ENCODE measurements around the gene RYR1. TPM values are rescaled to one million over a fixed set of nuclear protein-coding genes. Genes with fewer than 3 reads are reported as not detected.
A peak's percentile ranks its signal among the peaks of the same experiment; 100 is the strongest.

The RYR1 gene
- polyA plus RNA-seq (ENCODE audit: low read depth in 6 of 6) = under 1 TPM in 3 of 6 donors, not detected in 3; 0.01 to 0.04 (median 0.03) TPM

DNA sequence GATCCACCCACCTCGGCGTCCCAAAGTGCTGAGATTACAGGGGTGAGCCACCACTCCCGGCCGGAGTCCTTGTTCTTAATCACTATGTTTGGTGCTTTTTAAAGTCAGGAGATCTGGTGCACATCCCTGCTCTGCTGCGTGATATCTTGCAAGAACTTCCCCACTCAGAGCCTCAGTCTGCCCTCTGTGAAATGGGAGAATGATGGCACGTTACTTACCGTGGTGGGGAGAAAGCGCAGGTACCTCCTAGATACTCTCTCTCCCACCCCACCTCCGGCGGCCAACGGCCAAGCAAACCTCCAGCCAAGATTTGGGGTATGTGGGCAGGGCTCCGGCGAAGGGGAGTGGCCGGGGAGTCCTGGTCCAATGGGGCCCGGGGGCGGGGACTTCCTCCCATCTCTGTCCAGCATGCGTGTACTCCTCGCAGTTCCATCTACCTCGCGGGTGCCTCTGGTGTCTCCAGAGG is at the start of gene RYR1:
TSS of gene RYR1 (plus strand) at position 424 of the 466 bp plus-strand sequence. CDS start 139 bp downstream, outside the sequence.
- H3K4me3 Mint-ChIP-seq = peak within 1 kb of the TSS in 4 of 8 donors; percentile 13 to 82 (median 53)
- DNase-seq (no peak), ATAC-seq (ENCODE audit: low read depth in 2 of 2) (peak; percentile 75 to 81)
- peaks cover 4 to 45% (median 29%) of the 10 kb centered on the region in 3 donors for H3K27me3 Mint-ChIP-seq
- peaks cover 0 to 2% (median 0%) of the 10 kb centered on the region in 7 donors for H3K9me3 Mint-ChIP-seq
- H3K36me3 Mint-ChIP-seq = no peaks in the 10 kb centered on the region
- peaks cover 7 to 10% (median 8%) of the 10 kb centered on the region in 3 donors for H3K4me1 Mint-ChIP-seq
- H3K27ac Mint-ChIP-seq = peak within 1 kb of the TSS in 2 of 6 donors; percentile 3 to 78

DNA sequence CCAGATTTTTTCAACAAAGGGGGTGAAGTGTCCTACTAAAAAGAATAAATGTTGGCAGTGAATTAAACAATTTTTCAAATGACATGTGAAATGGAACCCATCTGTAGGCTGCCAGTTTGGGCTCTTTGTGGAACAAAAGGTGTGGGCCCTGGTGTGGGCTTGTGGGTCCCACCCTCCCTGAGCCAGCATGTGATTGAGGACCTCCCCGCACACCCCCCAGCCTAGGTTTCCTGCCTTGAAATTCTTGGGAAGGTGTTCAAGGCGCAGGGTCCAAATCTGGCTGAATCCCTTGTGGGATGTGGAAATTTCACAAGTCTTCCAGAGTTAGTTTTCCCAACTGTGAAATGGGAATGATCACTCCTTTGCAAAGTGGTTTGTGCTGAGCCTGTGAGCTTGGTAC is 49.7 kb upstream of the RYR1 start:
- peaks cover 0 to 3% (median 0%) of the 10 kb centered on the region in 7 donors for H3K9me3 Mint-ChIP-seq
- no peak overlapping the region for H3K27ac Mint-ChIP-seq
- ATAC-seq (ENCODE audit: low read depth in 2 of 2) (no peak), DNase-seq (no peak)
- peaks cover 20 to 26% (median 20%) of the 10 kb centered on the region in 3 donors for H3K4me1 Mint-ChIP-seq
- peaks cover 22 to 57% of the 10 kb centered on the region in 2 donors for H3K36me3 Mint-ChIP-seq
- H3K4me3 Mint-ChIP-seq = peak overlapping the region in 1 of 8 donors; percentile 62
- peaks cover 10 to 31% (median 14%) of the 10 kb centered on the region in 3 donors for H3K27me3 Mint-ChIP-seq

DNA sequence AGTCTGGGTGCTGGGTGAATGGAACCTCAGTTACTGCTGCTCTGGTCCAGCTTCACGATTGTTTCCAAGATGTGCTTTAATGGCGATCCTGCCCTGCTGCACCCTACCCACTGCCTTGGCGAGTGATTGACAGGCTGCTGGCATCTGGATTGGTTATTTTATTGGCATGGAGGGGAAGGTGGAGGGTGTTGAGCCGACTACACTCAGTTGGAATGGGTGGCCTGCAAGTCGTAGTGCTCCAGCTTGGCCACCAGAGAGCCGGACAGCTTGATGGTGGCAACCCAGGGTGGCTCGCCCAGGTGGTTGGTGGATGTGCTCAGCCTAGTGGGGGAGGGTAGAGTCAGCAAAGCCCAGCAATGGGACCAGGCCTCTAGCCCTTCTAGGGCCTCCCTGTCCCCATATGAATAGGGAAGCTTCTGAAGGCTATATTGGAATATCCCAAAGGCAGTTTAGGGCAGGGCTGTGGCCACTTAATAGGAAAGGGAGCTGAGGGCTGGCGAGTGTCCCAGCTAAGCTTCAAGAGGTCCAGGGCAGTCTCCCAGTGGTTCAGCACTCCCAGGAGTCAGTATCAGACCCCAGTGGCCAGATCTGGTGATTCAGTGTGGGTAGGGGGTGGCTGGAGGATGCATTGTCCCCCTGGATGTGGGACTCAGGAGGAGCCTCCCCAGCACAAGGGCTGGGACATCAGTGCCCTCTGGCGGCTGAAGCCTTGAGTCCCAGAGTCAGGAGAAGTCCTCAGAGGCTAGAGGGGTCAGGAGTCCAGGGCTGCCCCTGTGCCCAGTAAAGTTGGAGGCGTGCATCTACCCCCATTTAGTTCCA is 49.1 kb upstream of the RYR1 start:
- peaks cover 10 to 31% (median 14%) of the 10 kb centered on the region in 3 donors for H3K27me3 Mint-ChIP-seq
- peak overlapping the region in 4 of 8 donors; percentile 32 to 66 (median 44) for H3K4me3 Mint-ChIP-seq
- ATAC-seq (ENCODE audit: low read depth in 2 of 2) = no peak
- H3K9me3 Mint-ChIP-seq = peaks cover 0 to 3% (median 0%) of the 10 kb centered on the region in 7 donors
- peaks cover 16 to 53% of the 10 kb centered on the region in 2 donors for H3K36me3 Mint-ChIP-seq
- H3K27ac Mint-ChIP-seq = peak overlapping the region in 1 of 6 donors; percentile 11
- DNase-seq = no peak
- peaks cover 17 to 26% (median 18%) of the 10 kb centered on the region in 3 donors for H3K4me1 Mint-ChIP-seq

DNA sequence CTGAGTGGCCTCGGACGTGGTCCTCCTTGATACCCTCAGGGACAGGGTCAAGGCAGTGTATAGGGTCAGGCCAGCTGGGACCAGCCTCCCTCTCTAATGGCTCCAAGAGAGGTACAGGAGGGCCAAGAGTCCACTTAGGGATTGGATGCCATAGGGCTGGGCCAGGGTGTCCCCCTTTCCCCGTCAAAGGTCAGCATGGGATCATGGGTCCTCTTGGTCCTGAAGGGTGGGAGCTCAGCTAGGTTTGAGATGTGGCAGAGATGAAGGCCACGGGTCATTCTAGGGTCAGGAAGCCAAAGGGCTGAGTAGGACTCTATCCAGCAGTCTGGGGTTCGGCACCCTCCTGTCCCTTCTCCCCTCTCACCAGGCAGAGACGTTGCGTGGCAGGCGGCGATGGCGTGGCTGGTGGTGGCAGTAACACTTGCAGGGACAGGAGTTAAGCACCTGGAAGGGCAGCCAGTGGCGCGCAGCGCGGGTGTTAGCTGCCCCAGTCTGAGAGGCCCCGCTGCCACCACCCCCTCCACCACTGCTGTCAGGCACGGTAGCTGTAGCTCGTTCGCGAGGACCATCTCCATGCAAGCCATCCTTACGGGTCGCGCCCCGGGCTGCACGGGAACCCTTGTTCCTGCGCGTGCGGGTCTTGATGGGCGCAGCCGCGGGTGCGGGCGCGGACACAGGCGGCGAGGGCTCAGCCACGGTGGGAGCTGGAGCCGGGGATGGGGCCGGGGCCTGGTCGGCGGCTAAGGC is 48.3 kb upstream of the RYR1 start:
- ATAC-seq (ENCODE audit: low read depth in 2 of 2) = no peak
- no peak for DNase-seq
- Mint-ChIP-seq H3K4me1 (peaks cover 14 to 26% (median 15%) of the 10 kb centered on the region in 3 donors), H3K27ac (peak overlapping the region in 1 of 6 donors; percentile 11), H3K4me3 (peak overlapping the region in 4 of 8 donors; percentile 32 to 37 (median 34)), H3K36me3 (peaks cover 14 to 46% of the 10 kb centered on the region in 2 donors), H3K9me3 (peaks cover 0 to 3% (median 0%) of the 10 kb centered on the region in 7 donors), H3K27me3 (peaks cover 15 to 37% (median 22%) of the 10 kb centered on the region in 3 donors)

DNA sequence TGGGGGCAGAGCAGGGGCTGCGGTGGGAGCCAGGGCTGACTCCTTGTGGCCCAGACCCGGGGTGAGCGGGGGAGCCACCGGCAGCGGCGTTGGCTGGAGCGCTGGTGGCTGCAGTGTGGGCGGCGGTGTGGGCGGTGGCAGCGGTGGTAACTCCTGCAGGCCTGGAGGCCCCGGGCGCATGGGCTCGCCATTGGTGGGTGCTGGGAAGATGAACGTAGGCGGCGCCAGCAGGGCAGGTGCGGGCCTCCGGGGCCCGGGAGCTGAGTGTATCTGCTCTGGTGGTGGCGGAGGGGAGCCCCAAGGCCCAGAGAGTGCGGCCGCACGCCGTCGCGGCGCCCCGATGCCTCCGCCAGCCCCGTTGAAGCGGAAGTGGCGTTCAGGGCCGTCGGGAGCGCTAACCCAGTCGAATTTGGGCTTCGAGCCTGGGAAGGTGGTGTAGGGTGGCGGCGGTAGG is 47.7 kb upstream of the RYR1 start:
- no peak for ATAC-seq (ENCODE audit: low read depth in 2 of 2)
- peak overlapping the region in 3 of 8 donors; percentile 15 to 82 (median 55) for H3K4me3 Mint-ChIP-seq
- no peak for DNase-seq
- no peak overlapping the region for H3K27ac Mint-ChIP-seq
- peaks cover 13 to 25% (median 14%) of the 10 kb centered on the region in 3 donors for H3K4me1 Mint-ChIP-seq
- peaks cover 14 to 41% of the 10 kb centered on the region in 2 donors for H3K36me3 Mint-ChIP-seq
- H3K9me3 Mint-ChIP-seq = peaks cover 0 to 3% (median 0%) of the 10 kb centered on the region in 7 donors
- peaks cover 18 to 37% (median 27%) of the 10 kb centered on the region in 3 donors for H3K27me3 Mint-ChIP-seq

DNA sequence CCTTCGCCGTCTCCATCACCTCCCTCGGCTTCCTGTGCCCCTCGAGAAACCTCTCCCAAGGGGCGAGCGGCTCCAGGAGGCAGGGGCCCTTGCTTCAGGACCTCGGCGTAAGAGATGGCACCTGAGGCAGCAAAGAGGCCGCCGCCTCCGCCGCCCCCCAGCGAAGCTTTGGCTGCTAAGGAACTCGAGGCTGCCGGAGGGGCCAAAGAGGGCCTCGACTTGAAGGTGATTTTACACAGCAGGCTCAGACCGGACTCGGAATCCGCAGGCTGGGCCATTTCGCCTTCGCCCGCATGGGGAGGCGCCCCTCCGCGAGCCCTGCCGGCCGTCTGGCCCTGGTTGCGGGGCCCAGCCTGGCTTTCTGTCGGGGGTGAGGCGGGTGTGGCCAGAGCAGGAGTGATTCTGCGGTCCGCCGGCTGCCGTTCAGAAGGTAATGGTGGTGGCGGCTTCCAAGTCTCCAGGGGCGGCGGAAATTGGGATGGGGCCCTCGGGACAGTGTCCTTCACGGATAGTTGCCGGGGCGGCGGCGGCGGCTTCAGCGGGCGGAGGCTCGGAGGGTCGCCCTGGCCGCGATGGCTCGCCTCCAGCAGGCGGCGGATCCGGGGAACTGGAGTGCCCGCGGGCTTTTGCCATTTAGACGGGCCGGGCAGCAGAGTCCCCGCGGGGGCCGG is 47.1 kb upstream of the RYR1 start:
- peaks cover 24 to 43% (median 32%) of the 10 kb centered on the region in 3 donors for H3K27me3 Mint-ChIP-seq
- peak overlapping the region in 1 of 6 donors; percentile 33 for H3K27ac Mint-ChIP-seq
- H3K36me3 Mint-ChIP-seq = peaks cover 13 to 37% of the 10 kb centered on the region in 2 donors
- peaks cover 0 to 3% (median 0%) of the 10 kb centered on the region in 7 donors for H3K9me3 Mint-ChIP-seq
- DNase-seq (no peak), ATAC-seq (ENCODE audit: low read depth in 2 of 2) (no peak)
- H3K4me1 Mint-ChIP-seq = peaks cover 13 to 25% (median 14%) of the 10 kb centered on the region in 3 donors
- H3K4me3 Mint-ChIP-seq = peak overlapping the region in 5 of 8 donors; percentile 34 to 85 (median 63)

DNA sequence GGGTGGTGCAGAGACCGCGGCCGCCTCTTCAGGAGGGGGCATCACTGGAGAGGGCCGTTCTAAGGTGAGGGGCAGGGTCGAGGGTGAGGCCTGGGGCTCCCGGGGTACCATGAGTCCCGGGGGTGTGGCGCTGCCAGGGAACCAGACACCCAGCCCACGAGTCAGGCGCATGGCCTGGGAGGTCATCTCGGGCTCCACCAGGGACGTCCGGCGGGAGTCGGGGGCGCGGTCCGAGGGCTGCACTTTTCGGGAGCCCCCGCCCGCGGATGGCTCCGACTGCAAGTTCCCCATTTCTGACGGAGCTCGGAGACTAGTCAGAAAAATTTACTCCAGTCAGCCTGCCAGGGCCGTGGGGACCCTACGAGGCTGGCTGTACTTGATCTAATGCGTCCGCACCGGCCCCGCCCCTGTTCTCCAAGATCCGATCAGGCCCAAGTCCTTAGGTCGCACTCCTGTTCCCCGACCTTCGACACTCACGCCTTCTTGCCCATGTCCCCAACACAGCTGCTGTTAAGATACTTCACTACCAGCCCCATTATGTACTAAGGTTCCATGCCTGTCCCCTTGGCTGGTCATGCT is 46.4 kb upstream of the RYR1 start:
- Mint-ChIP-seq H3K27me3 (peaks cover 26 to 46% (median 32%) of the 10 kb centered on the region in 3 donors), H3K4me1 (peaks cover 13 to 25% (median 14%) of the 10 kb centered on the region in 3 donors)
- peak; percentile 26 to 32 for ATAC-seq (ENCODE audit: low read depth in 2 of 2)

DNA sequence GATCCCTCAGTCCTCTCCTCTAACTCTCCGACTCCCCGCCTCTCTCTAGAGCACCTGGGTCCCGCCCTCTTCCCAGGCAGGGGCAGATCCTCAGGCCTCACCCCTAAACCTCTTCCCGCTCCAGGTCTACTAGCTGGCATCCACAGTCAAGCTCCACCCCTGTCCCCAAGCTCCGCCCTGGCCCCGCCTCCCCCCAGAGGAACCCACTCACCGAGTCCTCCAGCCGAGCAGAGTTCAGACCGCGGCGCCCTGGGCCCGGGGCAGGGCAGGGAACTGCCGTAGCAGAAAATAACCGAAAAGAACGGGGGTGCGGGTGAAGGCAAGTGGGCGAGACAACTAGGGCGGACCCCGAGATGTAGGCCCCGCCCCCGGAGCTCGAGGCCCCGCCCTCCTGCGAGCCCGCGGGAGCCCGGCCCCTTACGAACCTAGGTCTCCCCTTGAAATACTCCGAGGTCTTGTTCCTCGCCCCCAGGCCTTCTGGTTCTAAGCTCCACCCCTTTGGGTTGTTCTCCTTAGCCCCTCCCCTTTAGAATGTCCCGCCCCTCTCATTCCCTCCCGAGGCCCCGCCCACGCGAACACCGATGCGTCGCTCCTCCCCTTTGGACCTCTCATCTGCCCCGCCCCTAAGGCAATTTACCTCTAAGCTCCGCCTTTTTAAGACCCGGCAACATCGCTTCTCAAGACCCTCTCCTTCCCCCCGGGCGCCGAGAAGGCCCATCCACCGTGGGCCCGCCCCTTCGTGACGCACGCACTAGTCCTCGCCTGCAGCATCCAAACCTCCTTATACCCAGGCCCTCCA is 45.7 kb upstream of the RYR1 start, which contains the start of gene GGN:
TSS of gene GGN (minus strand) at position 485 of the 799 bp plus-strand sequence. CDS start 773 bp downstream, outside the sequence.
- Mint-ChIP-seq H3K4me3 (peak within 1 kb of the TSS; percentile 82 to 96 (median 92)), H3K27ac (peak within 1 kb of the TSS; percentile 69 to 94 (median 88)), H3K4me1 (peaks cover 13 to 25% (median 14%) of the 10 kb centered on the region in 3 donors), H3K27me3 (peaks cover 26 to 49% (median 32%) of the 10 kb centered on the region in 3 donors), H3K9me3 (peaks cover 0 to 3% (median 0%) of the 10 kb centered on the region in 7 donors), H3K36me3 (peaks cover 4 to 24% of the 10 kb centered on the region in 2 donors)
- DNase-seq (peak; percentile 72), ATAC-seq (ENCODE audit: low read depth in 2 of 2) (peak; percentile 76 to 80)

More for the DNA sequence above, 46.4 kb upstream of the RYR1 start:
- peak overlapping the region; percentile 82 to 96 (median 89) for H3K4me3 Mint-ChIP-seq
- H3K9me3 Mint-ChIP-seq = peaks cover 0 to 3% (median 0%) of the 10 kb centered on the region in 7 donors
- peaks cover 7 to 31% of the 10 kb centered on the region in 2 donors for H3K36me3 Mint-ChIP-seq
- peak overlapping the region in 5 of 6 donors; percentile 50 to 90 (median 73) for H3K27ac Mint-ChIP-seq
- DNase-seq = peak; percentile 31

DNA sequence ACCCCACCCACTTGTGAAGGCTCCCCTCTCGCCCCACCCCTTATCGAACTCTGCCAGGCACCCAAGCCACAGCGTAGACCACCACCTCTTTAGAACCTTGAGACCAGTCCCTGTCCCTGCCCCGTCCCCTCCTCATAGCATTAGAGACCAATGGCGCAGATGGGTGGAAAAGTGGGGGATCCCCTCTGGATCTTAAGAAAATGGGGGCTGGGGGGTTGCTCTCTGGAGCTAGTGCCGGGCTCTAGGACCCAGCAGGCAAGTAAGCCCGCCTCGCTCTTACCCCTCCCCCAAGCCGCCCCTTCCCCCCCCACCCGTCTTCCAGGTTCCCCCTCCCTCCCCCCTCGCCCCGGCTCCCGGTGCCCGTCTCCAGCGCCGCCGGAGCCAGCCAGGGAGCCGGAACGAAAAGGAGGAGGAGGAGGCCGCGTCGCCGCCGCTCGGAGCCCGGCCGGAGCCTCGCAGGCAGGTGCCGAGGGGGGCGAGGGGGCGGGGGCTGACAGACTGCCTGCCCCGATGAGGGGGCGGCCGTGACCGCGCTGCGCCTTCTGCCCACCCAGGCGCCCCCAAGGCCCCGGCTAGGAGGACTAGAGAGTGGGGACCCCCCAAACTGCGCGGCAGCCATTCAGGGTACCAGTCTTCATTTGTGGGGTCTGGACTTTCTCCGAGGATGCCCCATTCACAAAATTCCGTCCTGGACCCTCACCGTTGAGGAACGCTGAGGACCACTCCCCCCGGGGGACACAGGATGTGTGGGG is 45.0 kb upstream of the RYR1 start, which contains the start of gene SPRED3:
TSS of gene SPRED3 (plus strand) at position 349 of the 752 bp plus-strand sequence. CDS start 1,606 bp downstream, outside the sequence.
- Mint-ChIP-seq H3K4me1 (peaks cover 13 to 25% (median 14%) of the 10 kb centered on the region in 3 donors), H3K27me3 (peaks cover 27 to 53% (median 34%) of the 10 kb centered on the region in 3 donors), H3K9me3 (peaks cover 0 to 3% (median 0%) of the 10 kb centered on the region in 7 donors), H3K27ac (peak within 1 kb of the TSS; percentile 69 to 94 (median 88)), H3K36me3 (peaks cover 0 to 16% of the 10 kb centered on the region in 2 donors), H3K4me3 (peak within 1 kb of the TSS; percentile 82 to 96 (median 92))
- ATAC-seq (ENCODE audit: low read depth in 2 of 2) (no peak), DNase-seq (no peak)

DNA sequence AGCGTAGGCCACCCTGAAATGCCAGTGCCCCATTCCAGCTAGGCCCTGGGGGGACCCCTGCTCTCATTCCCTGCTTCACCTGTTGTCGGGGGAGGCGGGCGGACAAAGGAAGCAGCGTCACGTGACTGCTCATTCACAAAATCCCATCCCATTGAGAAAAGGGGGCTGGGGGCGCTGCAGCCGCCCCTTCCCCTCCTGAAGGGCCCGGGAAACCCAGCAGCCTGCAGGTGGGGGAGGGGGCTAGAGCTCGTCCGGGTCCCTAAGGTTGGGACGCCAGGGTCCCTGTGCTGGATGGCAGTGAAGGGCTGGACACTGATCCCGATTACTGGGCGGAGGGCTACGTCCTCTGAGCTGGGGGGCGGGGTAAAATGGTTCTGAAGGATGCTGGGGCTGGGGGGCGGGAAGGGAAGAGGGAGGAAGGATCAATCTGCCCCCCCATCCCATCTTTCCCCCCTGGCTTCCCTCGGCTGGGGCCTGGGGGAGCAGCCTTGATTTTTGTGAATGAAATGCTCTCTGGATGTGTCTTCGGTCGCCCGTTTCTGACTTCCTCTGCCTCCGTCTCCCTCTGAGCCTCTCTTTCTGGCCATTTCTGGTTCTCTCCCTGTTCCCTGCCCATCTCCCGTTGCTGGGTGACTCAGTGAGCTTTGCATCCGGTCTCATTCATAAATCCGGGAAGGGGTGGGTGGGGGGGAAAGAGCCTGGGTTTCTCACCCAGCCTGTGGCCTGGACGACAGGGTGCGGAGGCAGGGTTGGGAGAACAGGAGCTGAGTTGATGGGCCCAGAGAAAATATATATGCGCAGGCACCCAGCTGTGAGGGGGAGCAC is 44.2 kb upstream of the RYR1 start:
- ATAC-seq (ENCODE audit: low read depth in 2 of 2) (no peak), DNase-seq (no peak)
- H3K27ac Mint-ChIP-seq = peak overlapping the region in 2 of 6 donors; percentile 44 to 73
- peak overlapping the region; percentile 42 to 82 (median 70) for H3K4me3 Mint-ChIP-seq
- peaks cover 30 to 59% (median 42%) of the 10 kb centered on the region in 3 donors for H3K27me3 Mint-ChIP-seq
- peaks cover 0 to 3% (median 0%) of the 10 kb centered on the region in 7 donors for H3K9me3 Mint-ChIP-seq
- H3K4me1 Mint-ChIP-seq = peaks cover 14 to 31% (median 17%) of the 10 kb centered on the region in 3 donors
- peaks cover 0 to 16% of the 10 kb centered on the region in 2 donors for H3K36me3 Mint-ChIP-seq

Data from naive B cell (primary cell).